Stimulated activated CD4-positive, alpha-beta T cell treated with anti-CD3 and anti-CD28 coated beads, Interleukin-2, amount 100 ng/mL, for 48 hours (primary cell): ENCODE data around the gene MED12L.
"Not testable (repeated sequence)": the region's sequence is repeated elsewhere in the genome, so short reads cannot be mapped to it uniquely, and the experiment has no call there.

Experiments used
- DNase-seq, 2 donors: peaks; one replicate each; pipeline ENCODE4 v3.0.0-alpha.2; 2020

MED12L gene

GRCh38 chr3:151387842-151388241 lies 302.4 kb downstream of the MED12L start:
- no peak for DNase-seq

DNA sequence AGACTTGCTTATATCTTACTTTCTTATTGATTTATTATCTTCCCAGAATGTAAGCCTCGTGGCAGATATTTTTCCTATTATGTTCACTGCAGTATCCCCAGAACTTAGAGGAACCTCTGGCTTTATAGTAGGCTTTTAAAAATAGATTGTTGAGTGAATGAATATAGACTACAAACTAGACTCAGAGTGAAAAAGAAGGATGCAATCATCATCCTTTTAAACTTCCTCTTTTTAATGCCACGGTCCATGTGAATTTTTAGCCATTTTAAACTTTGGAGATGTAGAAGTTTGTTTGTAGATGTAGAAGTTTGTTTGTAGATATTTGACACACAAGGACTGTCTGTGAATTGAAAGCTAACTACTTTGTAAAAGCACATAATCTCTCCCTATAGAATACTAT lies 306.3 kb downstream of the MED12L start:
- no peak for DNase-seq

GRCh38 chr3:151392191-151392590 lies 306.7 kb downstream of the MED12L start:
- DNase-seq, result not testable (repeated sequence)

- DNase-seq, result no peak
These were observed 307.8 kb downstream of the MED12L start for GRCh38 chr3:151393146-151393830.

DNA sequence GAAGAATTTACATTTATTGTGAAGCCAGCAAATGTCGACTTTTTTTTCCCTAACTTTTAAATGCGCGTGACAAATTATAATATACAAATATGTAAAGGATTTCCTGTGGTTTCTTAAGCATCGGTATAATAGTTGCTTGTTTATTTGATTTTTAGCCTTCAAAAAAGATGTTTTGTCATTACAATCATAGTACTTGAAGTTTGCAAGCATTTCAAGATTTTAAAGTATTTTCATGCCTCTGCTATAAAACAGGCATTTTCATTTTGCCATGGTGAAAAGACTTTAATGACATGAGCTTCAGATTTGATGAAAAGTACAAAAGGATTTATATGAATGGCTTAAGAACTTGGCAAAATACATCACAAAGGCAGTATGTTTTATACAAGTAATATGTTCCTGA lies 308.5 kb downstream of the MED12L start:
- no peak for DNase-seq

DNA sequence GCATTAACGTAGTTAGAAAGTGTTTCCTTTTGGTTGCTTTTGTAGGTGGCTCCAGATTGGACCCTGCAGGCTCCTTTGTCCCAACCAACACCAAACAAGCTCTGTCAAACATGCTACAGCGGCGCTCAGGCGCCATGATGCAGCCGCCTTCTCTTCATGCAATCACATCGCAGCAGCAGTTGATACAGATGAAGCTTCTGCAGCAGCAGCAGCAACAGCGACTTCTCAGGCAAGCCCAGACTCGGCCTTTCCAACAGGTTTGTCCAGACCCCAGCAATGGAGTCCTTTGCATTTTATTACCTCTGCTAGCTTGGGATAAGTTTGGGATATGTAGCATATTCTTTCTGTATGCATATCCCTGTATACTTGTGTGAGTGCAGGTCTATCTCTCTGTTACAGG lies 309.1 kb downstream of the MED12L start:
- DNase-seq, result no peak

- no peak for DNase-seq
These were observed 310.3 kb downstream of the MED12L start for GRCh38 chr3:151395806-151396205.

- no peak for DNase-seq
These were observed 313.4 kb downstream of the MED12L start for GRCh38 chr3:151398895-151399294.

GRCh38 chr3:151400341-151400740 lies 314.9 kb downstream of the MED12L start:
- no peak for DNase-seq

GRCh38 chr3:151402349-151402748 lies 316.9 kb downstream of the MED12L start:
- no peak for DNase-seq

DNA sequence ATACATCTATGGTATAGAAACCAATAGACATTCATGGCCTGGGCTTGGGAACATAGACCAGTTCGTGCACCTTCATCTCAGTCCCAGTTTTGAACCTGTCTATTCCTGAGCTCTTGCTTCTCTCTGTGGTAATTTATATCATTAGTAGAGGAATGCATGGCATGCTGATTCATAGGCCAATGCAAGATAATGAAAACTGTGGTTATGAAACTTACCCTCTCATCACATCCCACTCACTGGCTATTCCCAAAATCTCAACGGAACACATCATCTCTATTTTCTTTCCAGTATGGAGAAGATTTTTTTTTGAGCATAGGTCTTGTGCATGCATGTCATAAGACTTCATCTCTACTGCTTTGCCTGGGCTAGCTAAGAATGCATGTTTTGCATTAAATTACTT lies 317.8 kb downstream of the MED12L start:
- no peak for DNase-seq

DNA sequence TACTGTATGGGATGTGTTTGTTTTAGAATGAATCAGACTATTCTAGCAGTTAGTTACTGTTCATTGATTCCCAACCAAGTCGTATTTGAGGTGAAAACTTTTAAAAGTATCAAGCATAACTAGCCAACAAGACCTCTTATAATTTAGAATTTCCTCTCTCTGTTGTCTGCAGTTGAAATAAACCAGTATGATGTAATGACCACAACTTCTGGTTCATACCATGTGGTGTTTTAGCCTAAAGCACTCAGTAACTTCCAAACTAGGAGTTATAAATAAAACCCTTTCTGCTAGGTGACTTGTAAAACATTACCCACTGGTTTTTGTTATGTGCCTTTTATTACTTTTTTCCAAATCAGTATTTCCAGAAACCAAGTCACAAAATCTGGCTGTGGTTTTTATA lies 318.9 kb downstream of the MED12L start:
- no peak for DNase-seq

GRCh38 chr3:151407928-151408327 lies 322.5 kb downstream of the MED12L start:
- DNase-seq, result no peak

DNA sequence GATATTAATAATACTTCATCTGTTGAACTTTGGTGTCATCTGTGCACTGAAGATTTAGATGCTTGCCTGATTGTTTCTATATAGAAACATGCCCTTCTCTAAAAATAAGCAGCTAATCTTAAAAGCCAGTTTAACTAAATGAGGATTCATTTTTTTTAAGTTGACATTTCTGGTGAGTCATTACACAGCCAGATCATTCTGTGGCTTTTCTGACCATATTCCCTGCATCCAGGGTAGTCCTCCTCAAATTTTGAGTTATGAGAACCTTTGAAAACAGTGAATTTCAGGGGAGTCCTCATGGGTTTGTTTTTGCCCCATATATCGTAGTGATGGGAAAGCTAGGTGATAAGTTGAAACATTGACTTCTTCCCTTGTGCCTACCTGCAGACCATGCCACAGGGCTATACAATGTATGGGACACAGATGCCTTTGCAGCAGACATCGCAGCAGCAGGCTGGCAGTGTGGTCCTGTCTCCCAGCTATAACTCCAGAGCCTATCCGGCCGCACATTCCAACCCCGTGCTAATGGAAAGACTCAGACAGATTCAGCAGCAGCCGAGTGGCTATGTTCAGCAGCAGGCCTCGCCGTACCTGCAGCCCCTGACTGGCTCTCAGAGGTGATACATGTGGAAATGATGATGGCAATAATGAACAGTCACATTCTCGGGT lies 325.6 kb downstream of the MED12L start:
- DNase-seq, result no peak

DNA sequence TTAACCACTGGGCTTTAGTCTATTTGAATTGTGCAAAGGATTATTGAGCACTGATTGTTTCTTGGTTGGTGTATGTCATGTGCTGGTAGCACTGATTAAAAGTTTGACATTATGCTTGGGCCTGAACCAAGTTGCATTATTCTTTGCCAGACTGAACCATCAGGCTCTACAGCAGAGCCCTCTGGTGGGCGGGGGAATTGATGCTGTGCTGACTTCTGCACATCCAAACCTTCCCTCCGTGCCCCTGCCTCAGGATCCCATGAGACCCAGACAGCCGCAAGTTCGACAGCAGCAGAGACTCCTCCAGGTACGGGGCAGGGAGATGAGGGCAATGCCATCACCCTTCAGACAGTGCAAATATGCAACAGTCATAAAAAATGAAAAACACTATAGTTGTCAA lies 327.5 kb downstream of the MED12L start:
- no peak for DNase-seq

DNA sequence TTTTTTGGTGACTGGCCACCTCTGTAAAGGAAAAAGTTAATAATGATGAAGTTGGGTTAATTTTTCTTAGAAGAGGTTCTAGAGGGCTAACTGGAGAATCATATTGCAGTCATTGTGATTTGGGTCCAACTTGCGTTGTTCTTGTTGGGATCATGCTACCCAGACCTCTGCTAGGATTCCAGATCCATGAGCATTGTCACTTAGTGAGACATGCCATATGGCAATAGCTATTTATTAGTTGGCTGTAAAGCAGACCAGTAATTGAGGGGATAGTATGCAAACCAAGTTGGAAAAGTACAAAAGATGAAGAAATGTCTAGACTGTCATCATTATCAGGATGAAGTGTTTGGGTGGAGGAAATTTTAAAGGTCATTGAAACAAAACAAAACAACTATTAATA lies 329.8 kb downstream of the MED12L start:
- DNase-seq, result no peak

GRCh38 chr3:151419806-151420205 lies 334.3 kb downstream of the MED12L start:
- no peak for DNase-seq

- no peak for DNase-seq
These were observed 336.5 kb downstream of the MED12L start for GRCh38 chr3:151421938-151422337.

GRCh38 chr3:151423091-151423490 lies 337.6 kb downstream of the MED12L start:
- DNase-seq, result no peak

- DNase-seq, result no peak
These were observed 340.3 kb downstream of the MED12L start for GRCh38 chr3:151425627-151426340.

DNA sequence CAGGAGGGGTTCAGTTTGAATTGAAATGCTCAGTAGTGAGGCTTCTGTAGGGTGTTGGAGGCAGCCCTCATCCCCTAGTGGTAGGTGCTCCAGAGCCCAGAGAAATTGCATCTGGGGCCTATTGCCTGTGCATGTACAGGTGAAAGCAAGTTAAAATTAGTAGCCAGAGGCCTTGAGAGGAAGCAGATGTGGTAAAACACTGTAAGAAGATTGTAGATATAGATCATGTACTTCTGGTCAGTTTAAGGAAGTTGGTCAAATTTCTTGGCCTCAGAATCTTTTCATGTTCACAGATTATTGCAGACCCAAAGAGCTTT lies 340.8 kb downstream of the MED12L start:
- DNase-seq, result no peak

GRCh38 chr3:151428386-151428785 lies 342.9 kb downstream of the MED12L start:
- no peak for DNase-seq

DNA sequence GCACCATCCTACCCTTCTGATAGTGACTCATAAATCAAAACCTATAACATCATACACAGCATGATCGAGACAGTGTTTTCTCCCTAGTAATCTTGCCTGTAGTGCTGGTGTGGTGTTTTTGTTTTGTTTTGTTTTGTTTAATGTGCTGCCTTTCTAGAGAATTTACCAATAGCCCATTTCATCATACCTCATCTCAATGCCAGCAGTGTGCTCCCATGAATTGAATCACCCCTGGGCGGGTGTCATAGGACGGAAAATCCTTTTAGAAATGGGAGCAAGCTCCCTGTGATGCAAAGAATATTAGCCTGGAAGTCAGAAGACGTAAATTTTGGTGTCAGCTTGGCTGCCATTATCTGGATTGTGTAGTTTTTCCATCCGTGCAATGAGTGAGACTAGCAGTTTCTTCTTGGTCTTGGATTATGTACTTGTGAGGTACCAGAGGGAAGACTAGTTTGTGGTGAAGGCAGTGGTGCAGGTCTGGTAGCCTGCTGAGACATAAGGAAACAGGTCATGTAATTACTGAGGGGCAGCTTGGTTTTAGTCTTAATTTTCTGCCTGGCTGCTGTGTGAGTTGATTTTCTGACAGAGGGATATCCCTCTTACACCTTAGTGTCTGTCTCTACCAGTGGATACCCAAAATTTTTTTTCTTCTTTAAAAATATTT lies 345.5 kb downstream of the MED12L start:
- no peak for DNase-seq

DNA sequence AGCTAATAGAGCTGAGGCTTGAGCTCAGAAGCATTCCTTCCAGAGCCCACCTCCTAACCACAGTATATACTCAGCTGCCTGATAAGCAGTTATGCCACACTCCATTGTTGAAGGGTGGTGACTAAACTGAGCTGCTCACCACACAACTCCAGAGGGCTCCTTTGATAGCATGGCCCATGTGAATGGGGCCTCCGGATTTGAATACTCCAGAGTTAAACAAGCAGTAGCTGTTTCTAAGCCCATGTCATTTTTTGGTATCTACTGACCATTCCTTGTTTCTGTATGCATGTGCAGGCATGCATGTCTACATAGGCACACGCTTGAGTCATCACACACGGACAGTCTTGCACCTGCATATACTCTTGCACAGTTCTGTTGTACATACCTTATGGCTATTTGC lies 346.5 kb downstream of the MED12L start:
- DNase-seq, result no peak
